GM15510 (cell line): ENCODE data around the gene ODAD3.

Source experiments
- POLR2A ChIP-seq: IDR thresholded peaks from 3 replicates; pipeline ENCODE4 v1.6.1; 2011; ENCODE audit warnings: borderline replicate concordance; ENCODE audit not compliant: insufficient read length; ENCODE audit errors: extremely low read depth

Gene ODAD3

DNA sequence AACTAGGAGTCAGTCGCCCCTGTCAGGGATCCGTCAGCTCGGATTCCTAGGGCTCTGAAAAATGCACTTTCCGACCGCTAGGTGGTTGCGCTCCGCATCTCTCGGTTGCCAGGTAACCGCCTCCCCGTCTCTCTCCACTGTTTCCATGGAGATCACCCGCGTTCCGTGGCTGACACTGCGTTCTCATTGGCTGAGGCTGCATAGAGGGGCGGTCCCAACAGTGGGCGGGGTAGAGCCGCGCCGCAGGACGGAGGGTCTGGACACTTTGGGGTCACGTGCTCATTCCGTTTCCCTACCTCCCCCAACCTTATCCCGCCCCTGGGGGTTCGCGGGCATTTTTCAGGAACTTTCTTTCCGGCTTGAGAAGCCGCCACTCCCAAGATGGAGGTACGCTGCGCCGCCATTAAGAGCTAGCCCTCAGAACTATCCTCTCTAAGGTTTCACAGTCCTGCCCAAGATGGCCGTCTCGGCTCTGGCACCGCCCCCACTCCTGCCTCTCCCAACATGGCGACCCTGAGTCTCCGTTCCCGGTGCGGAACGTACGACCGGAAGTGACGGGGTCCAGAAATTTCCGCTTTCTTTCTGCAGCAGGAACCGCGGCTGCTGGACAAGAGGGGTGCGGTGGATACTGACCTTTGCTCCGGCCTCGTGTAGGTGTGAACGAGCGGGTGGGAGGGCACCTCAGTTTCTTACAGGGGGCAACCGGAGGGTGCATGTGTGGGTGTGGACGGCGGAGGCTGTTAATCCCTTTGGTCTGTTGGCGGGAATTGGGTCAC, at the start of gene ODAD3, which contains the start of gene PRKCSH:
ODAD3 (minus strand) TSS at position 65 of the 776 bp plus-strand sequence. CDS start 105 bp downstream, outside the sequence.
PRKCSH (plus strand) TSS at position 579 of the 776 bp plus-strand sequence. CDS start 483 bp downstream, outside the sequence.
- peak; percentile 86 for TF ChIP-seq POLR2A

DNA sequence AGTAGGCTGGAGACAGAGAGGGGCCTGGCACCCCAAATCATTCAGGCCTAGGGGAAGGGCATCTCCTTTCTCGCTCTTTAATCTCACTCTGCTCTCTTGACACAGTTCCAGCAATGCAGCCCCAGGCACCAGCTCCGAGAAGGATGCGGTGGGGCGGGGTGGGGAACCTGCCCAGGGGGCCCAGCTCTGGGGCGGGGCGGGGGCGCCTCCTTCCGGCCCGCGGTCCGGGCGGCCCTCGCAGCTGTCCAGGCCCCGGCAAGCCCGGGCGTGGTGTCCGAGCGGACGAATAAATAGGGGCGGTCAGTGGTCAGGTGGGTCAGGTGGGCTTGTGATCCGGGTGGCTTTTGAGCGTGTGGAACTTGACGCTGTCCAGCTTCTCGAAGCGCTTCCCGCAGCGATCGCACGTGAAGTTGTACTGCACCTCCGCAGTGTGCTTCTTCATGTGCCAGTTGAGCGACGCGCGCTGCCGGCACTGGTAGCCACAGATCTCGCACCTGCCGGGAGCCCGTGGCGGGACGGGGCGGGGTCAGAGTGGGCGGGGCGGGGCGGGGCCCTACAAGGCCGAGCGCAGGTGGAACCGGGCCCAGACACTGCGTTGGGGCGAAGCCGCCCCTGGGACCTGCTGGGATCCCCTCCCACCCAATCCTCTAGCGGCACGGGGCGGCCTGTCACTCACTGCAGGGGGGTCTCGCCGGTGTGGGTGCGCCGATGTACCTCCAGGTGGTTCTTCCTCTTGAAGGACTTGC, 48.6 kb upstream of the ODAD3 start:
- TF ChIP-seq POLR2A: no peak

DNA sequence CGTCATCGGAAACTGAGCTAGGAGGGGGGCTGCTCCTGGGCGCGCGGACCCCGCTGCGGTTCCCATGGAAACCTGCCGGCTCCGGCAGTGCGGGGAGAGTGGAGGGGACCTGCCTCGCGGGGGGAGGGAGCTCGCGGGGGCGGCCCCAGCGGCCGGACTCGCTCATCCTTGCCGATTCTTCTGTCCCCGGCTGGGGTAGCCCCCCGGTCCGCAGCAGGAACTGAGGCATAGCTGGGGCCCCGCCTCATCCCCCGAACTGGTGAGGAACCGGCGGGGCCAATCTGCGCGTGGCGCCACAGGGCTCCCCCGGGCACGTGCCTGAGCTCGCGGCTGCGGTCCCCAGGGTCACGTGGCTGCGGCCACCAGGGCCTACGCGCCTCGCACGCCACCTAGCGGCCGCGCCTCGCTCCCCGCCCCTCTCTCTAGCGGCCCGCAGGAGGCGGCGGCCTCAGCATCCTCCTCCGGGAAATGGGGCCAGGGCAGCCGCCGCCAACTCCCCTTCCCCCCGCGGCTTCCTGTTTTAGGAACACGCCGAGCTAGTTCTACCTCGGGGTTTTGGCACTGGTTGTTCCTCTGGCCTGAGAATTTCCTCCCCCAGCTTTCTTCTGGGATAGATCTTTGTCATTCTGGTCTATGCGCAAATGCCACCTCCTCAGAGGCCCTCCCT, 47.6 kb upstream of the ODAD3 start:
- peak; percentile 28 for TF ChIP-seq POLR2A

DNA sequence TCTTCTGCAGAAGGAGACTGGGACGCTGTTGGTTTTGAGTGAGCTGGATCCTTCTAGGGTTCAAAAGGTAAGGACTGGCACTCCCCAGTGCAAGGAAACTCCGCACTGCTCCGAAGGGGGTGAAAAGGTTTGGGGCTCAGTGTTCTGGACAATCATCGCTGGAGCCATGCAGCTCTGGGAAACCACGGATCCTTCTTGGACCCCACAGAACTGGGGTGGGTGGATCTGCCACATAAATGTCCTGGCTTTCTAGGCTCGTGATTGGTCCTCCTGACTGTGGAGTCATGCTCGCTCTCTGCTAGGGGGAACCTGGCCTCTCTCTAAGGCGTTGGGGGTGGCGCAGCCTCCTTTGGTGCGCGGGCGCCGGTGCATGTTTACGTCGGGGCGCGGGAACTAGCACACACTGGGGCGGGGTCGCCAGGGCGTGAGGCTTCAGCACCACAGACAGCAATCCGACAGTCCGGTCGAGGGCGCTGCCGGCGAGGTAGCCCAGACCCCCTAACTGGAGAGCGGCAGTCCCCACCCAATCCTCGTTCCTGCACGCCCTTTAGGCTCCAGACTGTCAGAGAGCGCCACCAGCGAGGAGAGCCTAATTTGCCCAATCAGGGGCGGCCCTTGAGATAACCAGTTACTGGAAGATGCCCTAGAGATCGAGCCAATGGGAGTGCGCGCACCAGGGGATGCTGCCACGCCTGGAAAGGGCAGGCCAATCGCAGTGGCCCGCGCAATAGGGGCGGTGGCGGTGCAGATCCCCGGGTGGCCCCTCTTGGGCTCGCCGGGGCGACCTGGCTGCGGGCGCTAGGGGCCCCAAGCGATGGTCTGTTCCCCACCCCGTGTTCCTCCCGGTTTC, 46.8 kb upstream of the ODAD3 start:
- peak; percentile 44 for TF ChIP-seq POLR2A

DNA sequence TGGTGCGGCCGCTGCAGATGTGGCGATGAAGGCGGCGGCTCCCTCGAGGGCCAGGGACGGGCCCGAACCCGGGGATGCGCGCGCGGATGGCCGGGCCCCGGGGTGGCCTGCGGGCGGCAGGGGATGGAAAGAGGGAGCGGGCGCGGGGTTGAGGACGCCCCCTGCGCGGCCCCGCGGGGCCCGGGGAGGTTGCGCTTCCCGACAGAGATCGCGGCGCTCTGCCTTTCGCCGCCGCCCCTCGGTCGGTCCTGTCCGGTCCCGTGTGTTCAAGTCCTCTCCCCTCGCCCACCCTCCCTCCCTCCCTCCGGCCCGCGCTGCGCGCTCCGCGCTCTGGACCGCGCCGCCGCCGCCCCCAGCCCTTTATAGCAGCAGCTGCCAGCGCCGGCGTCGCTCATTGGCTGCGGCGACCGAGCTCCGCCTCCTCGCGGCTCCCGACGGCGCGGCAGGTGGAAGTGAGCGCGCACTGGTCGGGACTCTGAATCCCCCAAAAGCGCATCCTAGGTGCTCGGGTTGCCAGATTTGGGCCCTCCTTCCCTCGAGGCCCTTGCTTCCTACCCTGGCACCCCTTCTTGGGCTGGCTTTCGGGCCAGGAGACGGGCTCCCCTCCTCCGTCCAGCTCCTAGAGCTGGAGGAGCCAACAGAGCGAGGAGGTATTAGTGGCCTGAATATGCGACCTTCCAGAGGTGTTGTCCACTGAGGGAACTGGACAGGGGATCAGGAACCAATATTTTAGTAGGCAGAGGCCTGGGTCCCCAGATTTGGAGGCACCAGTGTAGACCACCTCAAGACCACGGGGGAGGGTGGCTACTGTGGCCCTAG, 46.0 kb upstream of the ODAD3 start, which contains the start of gene ELAVL3:
ELAVL3 (minus strand) TSS at position 332 of the 819 bp plus-strand sequence. CDS start 438 bp downstream, outside the sequence.
- no peak for TF ChIP-seq POLR2A

DNA sequence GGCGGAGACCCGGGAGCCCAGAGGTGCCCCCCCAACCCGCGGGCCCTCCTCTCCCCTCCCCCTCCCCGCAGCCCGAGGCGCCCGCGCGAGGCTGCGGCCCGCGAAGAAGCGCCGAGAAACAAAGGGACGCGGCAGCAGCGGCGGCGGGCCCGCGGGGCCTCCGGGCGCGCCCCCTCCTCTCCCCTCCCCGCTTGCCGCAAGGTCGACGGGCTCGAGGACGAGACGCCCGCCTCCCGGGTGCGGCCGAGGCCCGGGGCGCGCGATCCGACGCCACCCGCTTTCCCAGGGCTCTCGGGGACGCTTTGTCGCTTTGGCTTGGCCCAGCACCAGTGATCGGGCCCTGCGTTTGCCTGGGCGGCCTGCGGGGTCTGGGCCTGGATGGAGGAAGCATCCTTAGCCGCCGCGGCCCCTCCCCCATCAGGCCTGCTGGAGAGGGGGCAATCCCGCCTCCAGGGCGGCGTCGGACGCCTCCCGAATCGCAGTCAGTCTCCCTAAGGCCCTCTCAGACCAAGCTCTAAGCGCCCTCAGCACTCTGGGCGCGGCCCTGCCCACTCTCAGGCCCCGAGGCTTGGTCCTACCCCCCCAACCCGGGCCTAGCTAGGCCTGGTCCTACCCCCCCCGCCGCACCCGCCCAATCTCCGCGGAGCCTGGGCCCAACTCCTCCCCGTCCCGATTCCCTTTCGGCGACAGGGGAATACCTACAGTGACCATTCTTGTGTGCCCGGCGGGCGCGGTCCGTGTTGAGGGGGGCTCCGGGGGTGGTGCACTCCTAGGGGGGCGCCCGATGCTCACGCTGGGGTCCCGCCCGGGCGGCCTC, 45.2 kb upstream of the ODAD3 start:
- TF ChIP-seq POLR2A: no peak

DNA sequence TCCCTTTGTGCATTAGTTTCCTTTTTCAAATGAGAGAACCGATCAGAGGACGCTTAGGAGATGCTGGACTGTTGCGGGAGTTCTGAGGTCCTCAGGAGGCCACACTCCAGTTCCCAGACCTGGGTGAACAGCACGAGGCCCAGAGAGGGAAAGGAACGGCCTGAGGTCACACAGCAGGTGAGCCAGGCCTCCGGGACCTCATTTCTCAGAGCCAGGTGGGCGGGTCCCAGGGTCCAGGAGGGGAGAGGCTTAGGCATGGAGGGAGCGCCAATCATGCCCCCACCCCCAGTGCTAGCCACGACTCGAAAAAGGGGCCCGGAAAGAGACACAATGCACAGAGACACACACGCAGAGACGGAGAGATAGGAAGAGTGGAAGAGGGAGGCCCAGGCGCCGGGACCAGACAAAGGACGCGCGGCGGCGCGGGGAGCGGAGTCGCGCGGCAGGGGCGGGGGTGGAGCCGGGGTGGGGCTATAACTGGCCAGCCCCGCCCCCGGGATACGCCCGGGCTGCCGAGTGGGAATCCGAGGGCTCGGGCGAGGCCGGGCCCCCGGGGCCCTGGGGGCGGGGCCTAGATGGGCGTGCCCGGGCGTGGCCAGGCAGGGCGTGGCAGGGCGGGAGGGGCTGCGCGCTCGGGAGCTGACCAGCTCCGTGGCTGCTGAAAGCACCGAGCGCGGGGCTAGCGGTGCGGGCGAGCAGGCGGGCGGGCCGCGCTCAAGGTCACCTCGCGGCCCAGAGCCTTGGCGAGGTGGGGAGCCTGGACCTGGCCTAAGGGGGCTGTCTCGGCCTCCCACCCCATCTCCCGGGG, 44.4 kb upstream of the ODAD3 start:
- no peak for TF ChIP-seq POLR2A

DNA sequence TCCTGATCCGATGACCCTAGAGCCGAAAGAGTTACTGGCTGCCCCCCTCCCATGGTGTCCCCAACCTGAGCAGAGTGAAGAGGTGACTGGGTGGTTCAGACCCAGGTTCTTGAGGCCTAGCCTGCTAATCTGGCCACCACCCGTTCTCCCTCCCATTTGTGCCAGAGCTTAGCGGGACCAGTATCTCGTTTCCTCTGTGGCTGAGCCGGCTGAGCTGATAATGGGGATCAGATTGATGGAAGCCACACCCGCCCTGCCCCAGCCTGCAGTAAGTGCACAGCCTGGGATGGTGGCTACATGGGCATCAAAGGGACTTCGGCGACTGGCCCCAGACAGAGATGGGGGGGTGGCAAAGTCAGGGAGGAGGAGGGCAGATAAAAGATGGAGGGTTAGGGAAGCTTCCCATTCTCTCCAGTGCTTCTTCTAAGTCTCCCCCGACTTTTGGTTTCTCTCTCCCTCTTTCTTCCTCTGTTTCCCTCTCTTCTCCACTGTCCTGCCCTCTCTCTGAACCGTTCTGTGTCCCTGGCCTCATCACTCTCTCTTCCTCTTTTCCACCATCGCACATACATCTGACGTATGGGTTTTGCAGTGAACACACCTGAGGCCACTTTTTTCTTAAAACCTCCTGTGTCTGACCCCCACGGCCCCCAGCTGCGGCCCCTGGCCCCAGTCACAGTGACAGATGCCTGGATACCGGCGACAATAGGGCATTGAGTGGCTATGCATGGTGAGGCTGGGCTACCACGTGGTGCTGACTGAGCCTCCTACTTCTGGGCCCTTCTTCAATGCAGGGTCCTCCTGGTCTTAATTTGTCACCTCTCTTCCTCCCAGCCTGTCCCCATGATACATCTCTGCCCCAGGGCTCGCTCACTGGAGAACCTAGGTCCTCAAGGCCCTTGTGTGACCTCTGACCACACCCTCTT, 43.5 kb upstream of the ODAD3 start:
- TF ChIP-seq POLR2A: no peak

DNA sequence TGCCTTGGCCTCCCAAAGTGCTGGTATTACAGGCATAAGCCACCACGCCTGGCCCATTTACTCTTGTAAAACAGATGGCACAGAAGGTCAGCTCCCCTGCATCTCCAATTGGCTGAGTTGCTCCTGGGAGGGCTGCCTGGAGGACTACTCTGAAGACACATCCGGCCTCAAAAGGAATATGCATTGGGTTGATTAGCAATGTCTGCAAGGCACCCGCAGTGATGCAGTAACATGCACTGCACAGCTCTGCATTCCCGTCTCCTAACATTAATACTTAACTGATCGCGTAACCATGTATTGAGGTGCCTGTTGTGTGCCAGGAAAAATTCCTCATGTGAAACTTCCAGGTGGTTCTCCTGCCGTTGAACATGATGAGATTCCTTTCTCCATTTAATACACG, 40.9 kb upstream of the ODAD3 start:
- TF ChIP-seq POLR2A: no peak

DNA sequence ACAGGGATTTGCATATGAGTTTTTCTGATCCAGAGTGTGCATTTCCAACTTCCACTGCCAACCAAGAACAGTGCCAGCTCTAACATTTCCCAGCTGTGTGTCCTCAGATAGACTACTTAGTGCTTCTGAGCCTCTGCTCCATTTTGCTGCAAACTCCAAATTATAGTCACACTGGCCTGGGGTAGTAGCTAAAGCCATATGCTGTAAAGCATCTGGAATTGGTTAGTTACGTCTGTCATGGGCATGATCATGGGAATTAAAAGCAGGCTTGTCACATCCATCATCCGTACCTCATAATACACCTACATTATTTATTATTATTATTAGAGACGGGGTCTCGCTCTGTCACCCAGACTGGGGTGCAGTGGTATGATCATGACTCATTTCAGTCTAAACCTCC, 38.8 kb upstream of the ODAD3 start:
- no peak for TF ChIP-seq POLR2A

DNA sequence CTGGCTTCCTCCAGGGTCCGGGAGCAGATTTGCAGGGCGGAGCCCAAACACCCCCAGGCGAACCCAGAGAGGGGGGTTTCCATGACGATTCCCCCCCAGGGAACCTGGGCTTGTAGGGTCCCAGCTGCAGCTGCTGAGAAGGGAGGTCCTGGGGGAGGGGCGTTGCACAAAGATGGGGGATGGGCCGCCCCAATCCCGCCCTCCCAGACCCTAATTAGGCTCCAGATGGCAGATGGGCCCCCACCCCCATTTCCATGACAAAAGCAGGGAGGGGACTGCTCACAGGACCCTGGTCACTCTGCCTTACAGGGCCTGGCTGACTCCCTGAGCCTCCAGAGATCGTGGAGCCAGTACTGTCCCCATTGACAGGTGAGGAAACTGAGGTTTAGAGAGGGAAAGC, 30.7 kb upstream of the ODAD3 start:
- no peak for TF ChIP-seq POLR2A
